ENCODE data around the gene POFUT2.

DNA sequence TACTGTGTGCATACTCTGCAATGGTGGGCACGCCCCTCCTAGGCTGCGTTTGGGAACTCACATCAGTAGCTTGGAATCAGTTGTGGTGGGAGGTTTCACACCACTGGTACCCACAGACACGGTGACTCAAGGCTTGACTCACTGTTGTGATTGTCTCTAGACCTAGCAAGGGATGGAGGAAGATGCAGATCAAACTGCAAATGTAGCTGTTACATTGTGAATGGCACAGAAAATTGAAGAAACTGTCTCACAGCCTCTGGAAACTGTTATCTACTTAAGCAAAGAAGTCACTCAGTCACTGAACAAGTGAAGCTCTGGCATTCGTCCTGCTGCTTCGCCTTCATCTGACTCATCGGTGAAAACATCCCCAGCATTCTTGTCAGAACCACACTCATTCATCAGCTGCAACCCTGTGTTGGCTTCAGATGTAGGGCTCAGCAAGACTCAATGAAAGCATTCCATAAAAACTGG, 59.5 kb downstream of the POFUT2 start:
- TF ChIP-seq CTCF (IDR thresholded peaks at IDR 0.05) (no peak), POLR2A (IDR thresholded peaks at IDR 0.05) (no peak)
